GM06990 (cell line): ENCODE results near the gene GJA4.

Experiments
- DNase-seq: peaks from one replicate; pipeline ENCODE4 v3.0.0-alpha.2; 2011; ENCODE audit not compliant: insufficient read length; ENCODE audit errors: extremely low read depth
- H3K27me3 ChIP-seq: replicated peaks from 2 replicates; pipeline ENCODE4 v1.6.0; 2011; ENCODE audit warnings: low read length; ENCODE audit not compliant: control insufficient read depth, insufficient read depth
- H3K36me3 ChIP-seq: 2 replicates; pipeline ENCODE4 v1.5.1; 2011; ENCODE audit warnings: low read length; ENCODE audit not compliant: control insufficient read depth, insufficient read depth
- H3K4me3 ChIP-seq: replicated peaks from 2 replicates; pipeline ENCODE4 v1.5.1; 2011; ENCODE audit warnings: low read depth, mild to moderate bottlenecking, control low read depth, low read length
- TF ChIP-seq, protein P1 (sequence below): IDR thresholded peaks from 2 replicates; pipeline ENCODE4 v1.5.1; 2011; ENCODE audit warnings: low read length, control low read depth, mild to moderate bottlenecking, inconsistent platforms; ENCODE audit not compliant: insufficient read depth, poor library complexity, severe bottlenecking

GJA4 gene

DNA sequence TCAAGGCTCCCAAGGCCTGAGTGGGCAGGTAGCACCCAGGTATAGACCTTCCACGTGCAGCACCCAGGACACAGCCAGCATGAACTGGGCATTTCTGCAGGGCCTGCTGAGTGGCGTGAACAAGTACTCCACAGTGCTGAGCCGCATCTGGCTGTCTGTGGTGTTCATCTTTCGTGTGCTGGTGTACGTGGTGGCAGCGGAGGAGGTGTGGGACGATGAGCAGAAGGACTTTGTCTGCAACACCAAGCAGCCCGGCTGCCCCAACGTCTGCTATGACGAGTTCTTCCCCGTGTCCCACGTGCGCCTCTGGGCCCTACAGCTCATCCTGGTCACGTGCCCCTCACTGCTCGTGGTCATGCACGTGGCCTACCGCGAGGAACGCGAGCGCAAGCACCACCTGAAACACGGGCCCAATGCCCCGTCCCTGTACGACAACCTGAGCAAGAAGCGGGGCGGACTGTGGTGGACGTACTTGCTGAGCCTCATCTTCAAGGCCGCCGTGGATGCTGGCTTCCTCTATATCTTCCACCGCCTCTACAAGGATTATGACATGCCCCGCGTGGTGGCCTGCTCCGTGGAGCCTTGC is 31.5 kb upstream of the GJA4 start:
- no peak for DNase-seq
- H3K27me3 ChIP-seq = peaks cover 1% of the 10 kb centered on the region
- H3K4me3 ChIP-seq = no peak overlapping the region
- H3K36me3 ChIP-seq = no peaks in the 10 kb centered on the region
- TF ChIP-seq, protein P1, sequence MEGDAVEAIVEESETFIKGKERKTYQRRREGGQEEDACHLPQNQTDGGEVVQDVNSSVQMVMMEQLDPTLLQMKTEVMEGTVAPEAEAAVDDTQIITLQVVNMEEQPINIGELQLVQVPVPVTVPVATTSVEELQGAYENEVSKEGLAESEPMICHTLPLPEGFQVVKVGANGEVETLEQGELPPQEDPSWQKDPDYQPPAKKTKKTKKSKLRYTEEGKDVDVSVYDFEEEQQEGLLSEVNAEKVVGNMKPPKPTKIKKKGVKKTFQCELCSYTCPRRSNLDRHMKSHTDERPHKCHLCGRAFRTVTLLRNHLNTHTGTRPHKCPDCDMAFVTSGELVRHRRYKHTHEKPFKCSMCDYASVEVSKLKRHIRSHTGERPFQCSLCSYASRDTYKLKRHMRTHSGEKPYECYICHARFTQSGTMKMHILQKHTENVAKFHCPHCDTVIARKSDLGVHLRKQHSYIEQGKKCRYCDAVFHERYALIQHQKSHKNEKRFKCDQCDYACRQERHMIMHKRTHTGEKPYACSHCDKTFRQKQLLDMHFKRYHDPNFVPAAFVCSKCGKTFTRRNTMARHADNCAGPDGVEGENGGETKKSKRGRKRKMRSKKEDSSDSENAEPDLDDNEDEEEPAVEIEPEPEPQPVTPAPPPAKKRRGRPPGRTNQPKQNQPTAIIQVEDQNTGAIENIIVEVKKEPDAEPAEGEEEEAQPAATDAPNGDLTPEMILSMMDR = no peak

GRCh38 chr1:34761776-34762307 is 31.0 kb upstream of the GJA4 start:
- no peak overlapping the region for H3K4me3 ChIP-seq
- DNase-seq = no peak
- TF ChIP-seq, protein P1 = no peak
- H3K27me3 ChIP-seq = peaks cover 1% of the 10 kb centered on the region
- H3K36me3 ChIP-seq = no peaks in the 10 kb centered on the region

- Histone ChIP-seq H3K36me3 (no peaks in the 10 kb centered on the region), H3K27me3 (peaks cover 1% of the 10 kb centered on the region), H3K4me3 (no peak overlapping the region)
- TF ChIP-seq, protein P1 = no peak
- DNase-seq = no peak
Observed at GRCh38 chr1:34762474-34763141, 30.2 kb upstream of the GJA4 start.

DNA sequence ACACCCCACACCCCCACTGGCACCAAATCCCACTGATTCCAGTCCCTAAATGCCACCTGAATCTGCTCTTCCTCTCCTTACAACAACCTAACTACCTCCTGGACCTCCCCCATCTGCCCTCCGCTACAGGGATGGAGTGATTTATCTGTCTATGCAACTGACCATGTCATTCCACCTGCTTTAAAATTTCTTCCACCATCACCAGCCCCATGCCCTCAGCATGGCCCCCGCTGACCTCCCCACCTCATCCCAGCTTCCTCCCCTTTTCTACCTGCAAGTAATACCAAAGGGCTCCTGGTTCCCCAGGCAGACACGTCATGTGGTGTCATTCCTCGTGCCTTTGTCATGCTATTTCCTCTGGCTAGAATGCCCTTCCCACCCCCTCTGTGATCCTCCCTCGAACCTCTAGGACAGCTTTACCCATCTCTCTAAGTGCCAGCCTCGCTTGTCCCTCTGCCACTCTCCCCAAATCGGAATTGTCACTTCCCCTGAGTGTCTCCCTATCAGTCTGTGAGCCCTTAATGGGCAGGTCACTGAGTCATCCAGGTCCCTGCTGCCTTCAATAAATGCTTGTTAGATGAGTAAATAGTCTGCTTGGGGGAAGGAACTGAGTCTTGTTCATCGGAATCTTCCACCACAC is 29.5 kb upstream of the GJA4 start:
- no peak for DNase-seq
- Histone ChIP-seq H3K27me3 (peaks cover 1% of the 10 kb centered on the region), H3K4me3 (no peak overlapping the region), H3K36me3 (no peaks in the 10 kb centered on the region)
- TF ChIP-seq, protein P1 = no peak

DNA sequence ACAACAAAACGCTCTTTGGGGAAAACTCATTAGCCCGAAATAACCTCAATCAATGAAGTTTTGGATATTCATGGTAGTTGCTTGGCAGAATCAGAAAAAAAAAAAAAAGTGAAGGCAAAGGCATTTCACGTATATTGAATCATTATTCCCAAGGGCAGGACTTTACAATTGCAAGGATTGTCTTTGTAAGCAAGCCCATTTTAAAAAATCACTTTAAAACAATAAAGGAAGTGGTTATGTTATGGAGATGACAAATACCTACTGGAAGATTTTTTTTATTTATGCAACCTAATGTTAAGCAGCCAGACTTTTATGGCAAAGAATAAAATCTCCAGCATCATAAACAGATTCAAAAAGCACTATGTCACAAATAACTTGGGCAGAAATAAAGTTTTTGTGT is 23.9 kb upstream of the GJA4 start:
- Histone ChIP-seq H3K27me3 (no peaks in the 10 kb centered on the region; the same call in 1 of the 2 replicates), H3K4me3 (no peak overlapping the region), H3K36me3 (no peaks in the 10 kb centered on the region)
- TF ChIP-seq, protein P1 = no peak
- DNase-seq = no peak
